AG08395 (cell line): Measurements from ENCODE around the gene RNF220.
"Not testable (repeated sequence)": the region's sequence is repeated elsewhere in the genome, so short reads cannot be mapped to it uniquely, and the experiment has no call there.

Experiments used
- DNase-seq: peaks from one replicate; pipeline ENCODE4 v3.0.0; 2012; ENCODE audit warnings: mixed read lengths, low spot score

Gene RNF220

DNA sequence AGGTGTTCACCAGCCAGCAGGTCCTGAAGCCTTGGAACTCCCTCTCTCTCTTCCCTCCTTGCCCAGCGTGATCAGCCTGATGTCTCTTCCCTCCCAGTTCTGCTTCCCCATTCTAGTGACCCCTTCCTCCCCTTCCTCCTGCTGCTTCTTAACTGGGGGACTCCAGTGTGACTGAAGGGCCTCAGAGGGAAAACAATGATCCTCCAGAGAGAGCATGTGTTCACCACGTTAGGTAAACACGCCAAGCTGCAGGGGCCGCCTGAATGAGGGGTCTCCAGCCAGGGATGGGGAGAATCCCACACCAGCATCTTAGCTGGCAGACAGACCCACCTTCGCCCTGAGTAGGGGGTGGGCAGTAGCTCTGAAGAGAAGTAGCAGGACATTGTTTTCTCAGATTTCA is 144.5 kb downstream of the RNF220 start:
- no peak for DNase-seq

DNA sequence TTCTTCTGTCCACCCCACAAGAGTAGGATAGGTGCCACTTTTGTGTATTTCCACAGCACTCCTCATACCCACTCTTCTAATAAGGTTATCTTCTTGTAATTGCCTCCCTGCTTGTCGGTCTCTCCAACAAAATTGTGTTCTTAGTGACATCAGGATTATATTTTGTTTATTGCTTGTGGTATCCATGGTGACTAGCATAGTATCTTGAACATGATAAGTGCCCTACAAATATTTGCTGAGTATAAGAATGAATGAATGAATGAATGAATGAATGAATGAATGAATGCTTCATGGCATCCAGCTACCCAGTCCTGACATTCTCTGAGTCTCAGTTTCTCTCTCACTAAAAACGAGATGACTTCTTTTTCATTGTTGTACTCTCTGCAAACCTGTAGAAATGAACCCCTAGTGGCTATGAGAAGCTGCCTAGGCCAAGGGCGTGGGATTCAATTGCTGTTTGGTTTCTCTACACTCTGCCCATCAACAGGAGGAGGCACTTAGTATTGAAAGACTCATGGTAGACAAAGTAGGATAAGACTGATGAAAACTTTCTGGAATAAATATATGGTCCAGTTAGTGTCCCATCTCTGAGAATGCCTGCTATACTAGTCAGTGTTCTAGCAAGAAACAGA is 148.2 kb downstream of the RNF220 start:
- no peak for DNase-seq

DNA sequence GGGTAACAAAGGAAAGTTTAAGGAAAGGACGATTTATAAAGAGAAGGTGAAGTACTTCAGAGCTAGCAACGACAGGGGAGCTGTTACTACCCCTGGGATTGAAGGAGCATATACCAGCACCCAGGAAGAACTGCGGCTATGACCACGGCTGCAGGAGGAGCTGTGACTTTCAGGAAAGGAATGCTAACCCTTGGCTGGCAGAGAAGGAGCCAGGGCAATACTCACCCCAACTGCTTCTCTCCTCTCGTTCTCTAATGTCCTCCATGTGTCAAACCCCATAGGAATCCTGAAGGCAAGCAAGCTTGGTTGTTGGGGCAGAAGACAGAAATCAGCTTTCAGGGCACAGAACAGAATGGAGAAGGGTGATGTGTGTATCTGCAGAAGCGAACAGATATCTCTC is 148.7 kb downstream of the RNF220 start:
- peak; percentile 85 for DNase-seq

DNA sequence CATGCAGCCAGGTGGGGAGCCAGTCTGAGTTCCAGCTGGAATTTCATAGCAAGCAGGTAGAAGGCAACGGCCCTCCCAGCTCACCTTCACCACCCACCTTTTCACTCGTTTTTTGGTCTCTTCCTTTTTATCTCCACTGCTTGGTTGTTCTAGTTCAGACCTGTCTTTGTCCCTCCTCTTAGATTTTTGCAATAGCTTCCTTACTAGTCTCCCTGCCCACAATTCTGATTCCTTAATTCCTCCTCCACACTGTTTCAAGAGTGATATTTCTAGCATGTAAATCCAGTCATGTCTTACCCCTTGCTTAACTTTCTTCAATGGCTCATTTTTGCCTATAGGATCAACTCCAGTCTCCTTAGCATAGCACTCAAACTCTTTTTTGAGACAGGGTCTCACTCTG is 149.7 kb downstream of the RNF220 start:
- DNase-seq: no peak

DNA sequence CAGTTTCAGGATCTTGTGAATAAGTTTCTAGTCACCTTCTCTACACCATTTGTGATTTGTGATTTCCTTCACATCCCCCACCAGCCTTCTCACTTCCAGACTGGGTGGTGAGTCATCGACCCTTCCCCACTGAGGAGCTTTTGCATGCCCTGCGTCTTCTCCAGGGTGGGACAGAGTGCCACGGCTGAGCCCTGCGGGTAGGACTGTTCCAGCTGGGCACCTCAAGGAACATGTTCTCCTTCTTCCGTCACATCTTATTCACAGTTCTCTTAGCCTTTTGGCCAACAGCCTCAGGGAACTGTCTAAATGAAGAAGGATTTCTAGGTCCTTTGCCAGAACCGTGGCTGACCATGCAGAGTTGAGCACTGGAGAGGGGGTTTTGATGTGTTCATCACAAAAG is 152.7 kb downstream of the RNF220 start:
- no peak for DNase-seq

DNA sequence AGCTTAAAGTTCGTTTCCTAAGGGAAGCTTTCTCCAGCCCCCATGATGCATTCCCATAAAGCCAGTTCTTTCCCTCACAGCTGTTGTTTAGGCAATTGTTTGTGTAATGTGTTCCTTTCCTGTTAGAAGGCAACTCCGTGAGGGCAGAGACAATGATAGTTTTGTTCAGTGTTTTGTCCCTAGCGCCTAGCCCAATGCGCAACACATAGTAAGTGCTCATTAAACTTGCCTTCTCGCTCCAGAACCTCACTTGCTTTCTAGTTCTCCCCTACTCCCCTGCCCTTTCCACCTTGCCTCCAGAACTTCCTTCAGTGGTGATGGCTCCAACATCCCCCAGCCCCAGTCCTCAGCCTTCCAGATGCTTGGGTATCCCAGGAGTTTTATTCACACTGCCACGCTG is 153.8 kb downstream of the RNF220 start:
- DNase-seq: no peak

DNA sequence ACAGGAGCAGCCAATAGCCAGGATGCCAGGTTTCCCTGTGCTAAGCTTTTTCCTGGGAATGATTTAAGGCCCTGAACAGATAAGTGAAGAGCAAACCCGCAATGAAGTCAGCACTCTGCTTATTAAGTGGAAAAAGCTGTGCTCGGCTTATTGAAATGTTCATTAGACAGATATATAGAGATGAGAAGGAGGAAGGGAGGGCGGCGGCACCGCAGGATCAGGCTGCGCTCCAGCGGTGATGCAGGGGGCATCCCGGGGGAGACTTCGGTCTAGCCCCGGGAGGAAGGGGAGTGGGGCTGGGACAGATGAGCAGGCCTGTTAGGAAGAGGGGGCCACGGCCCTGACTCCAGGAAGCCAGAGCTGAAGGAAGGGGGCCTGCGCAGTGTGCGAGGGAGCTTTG is 154.3 kb downstream of the RNF220 start:
- DNase-seq: no peak

- no peak for DNase-seq
These were observed 154.9 kb downstream of the RNF220 start for GRCh38 chr1:44559913-44560312.

GRCh38 chr1:44560696-44561095 is 155.6 kb downstream of the RNF220 start:
- DNase-seq: not testable (repeated sequence)

DNA sequence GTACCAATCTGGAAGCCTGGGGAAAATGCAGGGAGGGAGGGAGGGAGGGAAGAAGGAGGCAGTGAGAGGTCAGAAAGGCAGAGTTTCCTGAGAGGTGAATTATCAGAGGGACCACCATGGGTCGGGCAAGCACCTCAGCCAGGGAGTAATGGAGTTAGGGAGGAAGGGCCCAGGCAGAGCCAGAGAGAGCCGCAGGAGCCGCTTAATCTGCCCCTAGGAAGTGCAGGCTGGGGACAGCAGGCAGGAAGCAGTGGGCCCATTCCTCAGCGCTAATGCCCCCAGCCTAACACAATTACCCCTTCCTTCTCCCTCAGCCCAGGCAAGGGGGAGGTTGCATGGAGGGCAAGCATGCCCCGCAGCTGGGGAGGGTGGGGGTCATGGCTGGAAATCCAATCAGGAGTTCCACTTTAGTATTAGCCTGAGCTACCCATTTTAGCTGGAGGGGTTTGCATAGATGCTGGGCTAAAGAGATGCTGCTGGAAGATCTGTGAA is 160.2 kb downstream of the RNF220 start:
- no peak for DNase-seq

DNA sequence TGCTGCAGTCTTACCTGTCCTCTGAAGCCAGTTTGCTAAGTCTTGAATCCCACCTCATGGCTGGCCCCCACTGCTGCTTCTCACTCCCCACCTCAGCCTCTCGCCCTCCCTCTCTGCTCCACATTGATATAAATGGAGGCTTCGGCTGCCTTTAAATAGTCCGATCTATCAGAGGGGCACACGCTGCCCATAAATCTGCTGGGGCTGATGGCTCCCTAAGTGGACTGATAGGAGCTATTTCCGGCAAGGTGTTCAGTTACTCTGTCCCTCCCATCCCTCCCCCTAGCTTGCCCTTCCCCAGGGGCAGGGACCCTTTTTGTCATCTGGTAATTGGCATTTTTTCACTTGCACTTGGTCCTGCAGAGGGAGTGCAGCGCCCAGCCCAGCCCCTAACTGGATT is 160.8 kb downstream of the RNF220 start:
- DNase-seq: no peak

- no peak for DNase-seq
These were observed 161.4 kb downstream of the RNF220 start for GRCh38 chr1:44566281-44567046.

DNA sequence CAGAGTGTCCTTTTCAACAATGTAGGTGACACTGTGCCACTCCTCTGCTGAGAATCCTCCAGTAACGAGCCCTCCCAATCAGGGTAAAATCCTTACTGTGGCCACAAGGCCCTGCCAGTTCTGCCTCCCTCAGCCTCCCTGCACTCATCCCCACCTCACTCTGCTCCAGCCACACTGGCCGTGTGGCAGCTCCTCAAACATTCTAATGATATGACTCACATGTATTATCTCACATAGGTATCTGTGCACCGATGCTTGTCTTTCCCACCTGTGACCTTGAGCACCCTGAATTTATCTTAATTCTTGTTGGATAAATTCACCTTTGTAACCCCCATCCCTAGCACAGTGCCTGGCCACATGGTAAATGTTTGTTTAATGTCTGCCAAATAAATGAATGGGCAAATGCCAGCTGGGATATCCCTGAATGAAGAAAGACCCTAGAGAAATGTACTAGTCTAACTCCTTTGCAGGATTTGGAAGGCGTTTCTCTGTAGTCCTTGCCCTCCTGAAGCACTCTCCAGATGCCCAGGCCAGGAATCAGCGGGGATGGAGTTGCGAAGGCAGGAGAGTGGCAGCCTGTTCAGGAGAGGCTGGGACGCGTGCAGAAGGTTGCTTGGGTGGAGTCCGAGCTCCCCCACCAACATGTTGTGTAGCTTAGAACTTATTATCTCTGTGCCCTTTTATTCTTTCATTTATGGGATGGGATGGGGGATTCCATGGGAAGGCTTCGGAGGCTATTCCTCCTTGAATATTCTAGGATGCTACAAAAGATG is 163.3 kb downstream of the RNF220 start:
- DNase-seq: no peak

DNA sequence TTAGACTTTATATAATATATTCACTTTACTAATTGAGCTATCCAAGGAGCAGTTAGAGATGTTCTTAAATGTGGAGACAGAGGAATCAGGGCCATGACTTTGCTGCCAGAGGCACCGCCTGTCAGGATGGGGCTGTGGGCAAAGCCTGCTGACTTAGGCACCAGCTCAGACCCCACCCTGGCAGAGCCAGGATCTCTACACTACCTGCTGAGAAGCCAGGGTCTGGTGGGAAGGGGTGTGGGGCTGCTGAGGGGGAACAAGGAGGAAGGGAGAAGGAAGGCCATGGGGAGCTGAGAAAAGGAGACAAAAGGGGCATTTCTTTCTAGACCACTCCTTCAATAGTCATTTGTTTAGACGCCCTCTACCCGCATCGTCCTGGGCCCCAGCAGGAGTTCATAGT is 164.4 kb downstream of the RNF220 start:
- DNase-seq: no peak

GRCh38 chr1:44571712-44572571 is 166.9 kb downstream of the RNF220 start:
- DNase-seq: no peak

GRCh38 chr1:44572572-44572879 is 167.5 kb downstream of the RNF220 start:
- no peak for DNase-seq

DNA sequence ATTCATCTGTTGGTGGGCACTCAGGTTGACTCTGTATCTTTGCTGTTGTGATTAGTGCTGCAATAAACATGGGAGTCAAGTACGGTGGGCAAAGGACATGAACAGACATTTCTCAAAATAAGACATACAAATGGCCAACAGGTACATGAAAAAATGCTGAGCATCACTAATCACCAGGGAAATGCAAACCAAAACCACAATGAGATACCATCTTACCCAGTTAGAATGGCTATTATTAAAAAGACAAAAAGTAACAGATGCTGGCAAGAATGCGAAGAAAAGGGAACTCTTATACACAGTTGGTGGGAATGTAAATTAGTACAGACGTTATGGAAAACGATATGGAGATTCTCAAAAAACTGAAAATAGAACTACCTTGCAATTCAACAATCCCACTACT is 170.3 kb downstream of the RNF220 start:
- no peak for DNase-seq

DNA sequence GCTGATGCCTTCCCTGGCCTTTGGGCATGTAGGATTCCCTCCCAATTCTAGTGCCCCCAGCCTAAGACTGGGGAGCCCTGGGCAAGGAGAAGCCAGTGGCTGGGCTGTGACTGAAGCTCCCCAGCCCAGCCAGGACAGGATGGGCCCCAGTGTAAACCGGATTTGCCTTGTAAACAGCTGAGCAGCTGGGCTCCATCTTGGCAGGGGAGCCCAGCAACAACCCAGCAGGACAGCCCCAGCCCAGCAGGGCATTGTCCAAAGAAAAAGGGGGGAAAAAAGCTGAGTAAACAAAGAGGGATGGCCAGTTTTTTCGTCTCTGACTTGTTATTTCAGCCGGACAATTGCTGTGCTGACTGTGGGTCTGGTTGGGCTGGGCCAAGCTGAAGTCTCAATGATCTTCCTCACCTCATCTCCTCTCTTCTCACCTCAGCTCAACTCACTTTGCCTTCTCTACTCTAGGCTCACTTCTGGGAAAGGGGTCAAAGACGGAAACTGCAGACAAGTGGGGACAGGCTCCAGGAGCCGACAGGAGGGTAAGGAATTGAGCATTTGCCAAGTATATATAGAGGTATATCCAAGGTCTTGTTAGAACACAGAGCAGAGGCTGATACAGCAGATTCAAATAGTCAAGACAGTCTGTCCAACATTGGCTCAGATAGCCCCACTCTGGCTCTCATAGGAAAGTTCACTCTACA is 171.5 kb downstream of the RNF220 start:
- no peak for DNase-seq

GRCh38 chr1:44581205-44581604 is 176.2 kb downstream of the RNF220 start:
- DNase-seq: no peak

DNA sequence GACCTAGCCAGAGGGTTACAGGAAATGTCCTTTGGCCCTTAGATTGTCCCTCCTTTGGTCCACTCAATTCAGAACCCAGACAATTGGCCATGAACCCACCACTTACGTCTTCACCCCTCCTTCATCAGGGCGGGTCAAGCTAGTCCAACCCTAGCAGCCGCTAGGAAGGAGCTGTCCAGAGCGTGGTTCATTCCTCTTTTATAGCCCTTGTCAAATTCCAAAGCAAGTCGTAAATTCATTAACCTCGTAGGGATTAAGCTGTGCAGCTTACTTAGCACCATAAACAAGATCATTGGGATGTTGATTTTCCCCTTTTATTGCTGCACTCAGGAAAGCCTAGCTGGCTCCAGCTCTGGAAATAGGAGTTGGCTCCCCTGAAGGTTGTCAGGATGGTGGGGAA is 179.1 kb downstream of the RNF220 start:
- DNase-seq: no peak

- no peak for DNase-seq
These were observed 180.4 kb downstream of the RNF220 start for GRCh38 chr1:44585315-44585920.
